ENCODE data around the gene OPHN1. TPM values are rescaled to one million over a fixed set of nuclear protein-coding genes. Genes with fewer than 3 reads are reported as not detected.

OPHN1 gene
- total and polyA plus RNA-seq, 2 of the 13 experiments (the other 11 are each of a cell fraction or from before 2014, with no cell fraction given) = 1.6 to 1.7 TPM

GRCh38 chrX:68041110-68041509, 392.2 kb downstream of the OPHN1 start:
- H3K4me2 ChIP-seq (ENCODE audit: low read depth, low read length) = no peak overlapping the region
- ATAC-seq (no peak), DNase-seq (ENCODE audit: low spot score) (no peak), FAIRE-seq (no peak)
- in situ Hi-C loops (cut with HindIII; ENCODE audit: extremely low pct_ligation_motif_present, low pct_unique_long_range_greater_than_20kb) = no loop called here
- TF ChIP-seq POLR2G (IDR thresholded peaks at IDR 0.05; ENCODE audit: low read depth, low read length) (no peak), ZNF83 (CRISPR knock-in tag; IDR thresholded peaks at IDR 0.05; ENCODE audit: borderline replicate concordance) (no peak), KDM4B (CRISPR knock-in tag; IDR thresholded peaks at IDR 0.05) (no peak), SMAD9 (CRISPR knock-in tag; IDR thresholded peaks at IDR 0.05) (no peak), ZNF34 (CRISPR knock-in tag; IDR thresholded peaks at IDR 0.05; ENCODE audit: borderline replicate concordance) (no peak), GPN1 (CRISPR knock-in tag; IDR thresholded peaks at IDR 0.05; ENCODE audit: borderline replicate concordance) (no peak), ZNF747 (CRISPR knock-in tag; IDR thresholded peaks at IDR 0.05; ENCODE audit: borderline replicate concordance) (no peak), ZNF230 (CRISPR knock-in tag; IDR thresholded peaks at IDR 0.05) (no peak), HIVEP1 (CRISPR knock-in tag; IDR thresholded peaks at IDR 0.05) (no peak), THAP11 (CRISPR knock-in tag; IDR thresholded peaks at IDR 0.05) (no peak), ZNF678 (CRISPR knock-in tag; IDR thresholded peaks at IDR 0.05) (no peak), ZFP36L1 (CRISPR knock-in tag; IDR thresholded peaks at IDR 0.05) (no peak), ZNF580 (CRISPR knock-in tag; IDR thresholded peaks at IDR 0.05; ENCODE audit: borderline replicate concordance, low read depth) (no peak), SMC3 (IDR thresholded peaks at IDR 0.05; ENCODE audit: low read length) (no peak), PPARG (CRISPR knock-in tag; conservative IDR thresholded peaks at IDR 0.05) (no peak), ZNF816 (CRISPR knock-in tag; IDR thresholded peaks at IDR 0.05; ENCODE audit: borderline replicate concordance) (no peak), ZNF407 (CRISPR knock-in tag; IDR thresholded peaks at IDR 0.05; ENCODE audit: not compliant biosample characterization) (no peak), KLF6 (CRISPR knock-in tag; IDR thresholded peaks at IDR 0.05) (no peak), ZKSCAN1 (IDR thresholded peaks at IDR 0.05; ENCODE audit: low read length) (no peak)
- TF ChIP-seq, protein P1, sequence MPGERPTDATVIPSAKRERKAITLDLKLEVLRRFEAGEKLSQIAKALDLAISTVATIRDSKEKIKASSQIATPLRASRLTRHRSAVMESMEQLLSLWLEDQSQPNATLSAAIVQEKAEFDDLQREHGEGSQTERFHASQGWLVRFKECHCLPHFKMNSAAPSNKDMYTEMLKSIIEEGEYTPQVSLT (CRISPR knock-in tag; IDR thresholded peaks at IDR 0.05; ENCODE audit: borderline replicate concordance, low read depth) = no peak
- H3K9ac ChIP-seq (ENCODE audit: insufficient read depth, low read depth, low read length) = no peak overlapping the region
- no TSS peak for BruUV-seq (replicated peaks)
- H2AFZ ChIP-seq (ENCODE audit: low read length) = no peak overlapping the region
- no peaks in the 10 kb centered on the region for H3K79me2 ChIP-seq (ENCODE audit: insufficient read depth, low read length)
- no peaks in the 10 kb centered on the region for H4K20me1 ChIP-seq (ENCODE audit: insufficient read depth, low read length)
- H3K4me3 ChIP-seq (replicated peaks in 1 of 3; ENCODE audit: insufficient read depth in 1 of 3, low read depth in 2 of 3, low read length in 3 of 3) = no peak overlapping the region
- WGBS (ENCODE audit: low lambda C conversion rate) = 92% methylated on average over 1 of the region's 1 CpG
- no peak overlapping the region for H3K27ac ChIP-seq (ENCODE audit: extremely low read length, insufficient read depth, low read length)
- CTCF ChIA-PET (ENCODE audit: low intra/inter-chr PET ratio, low total read pairs) = no interaction called here
- POLR2A ChIA-PET = no interaction called here
- H3K27me3 ChIP-seq (ENCODE audit: control insufficient read depth in 1 of 2, insufficient read depth in 2 of 2, low read length in 2 of 2) = no peaks in the 10 kb centered on the region
- intact Hi-C loops (cut with micrococcal nuclease; ENCODE audit: unreplicated experiment) = no loop called here
- no peaks in the 10 kb centered on the region for H3K36me3 ChIP-seq (replicated peaks in 1 of 2; ENCODE audit: control insufficient read depth in 1 of 2, insufficient read depth in 2 of 2, low read length in 2 of 2)
- no peaks in the 10 kb centered on the region for H3K4me1 ChIP-seq (ENCODE audit: insufficient read depth, low read length)
- H3K9me3 ChIP-seq (ENCODE audit: low read length) = no peaks in the 10 kb centered on the region

Measured in HepG2 (cell line).